ENCODE data around the gene SORBS2.
"Not testable (repeated sequence)": the region's sequence is repeated elsewhere in the genome, so short reads cannot be mapped to it uniquely, and the experiment has no call there.

Gene SORBS2

GRCh38 chr4:185708348-185708747 is 103.6 kb downstream of the SORBS2 start:
- DNase-seq, result no peak

- DNase-seq, result not testable (repeated sequence)
Measured at GRCh38 chr4:185707622-185708021, 104.4 kb downstream of the SORBS2 start.

DNA sequence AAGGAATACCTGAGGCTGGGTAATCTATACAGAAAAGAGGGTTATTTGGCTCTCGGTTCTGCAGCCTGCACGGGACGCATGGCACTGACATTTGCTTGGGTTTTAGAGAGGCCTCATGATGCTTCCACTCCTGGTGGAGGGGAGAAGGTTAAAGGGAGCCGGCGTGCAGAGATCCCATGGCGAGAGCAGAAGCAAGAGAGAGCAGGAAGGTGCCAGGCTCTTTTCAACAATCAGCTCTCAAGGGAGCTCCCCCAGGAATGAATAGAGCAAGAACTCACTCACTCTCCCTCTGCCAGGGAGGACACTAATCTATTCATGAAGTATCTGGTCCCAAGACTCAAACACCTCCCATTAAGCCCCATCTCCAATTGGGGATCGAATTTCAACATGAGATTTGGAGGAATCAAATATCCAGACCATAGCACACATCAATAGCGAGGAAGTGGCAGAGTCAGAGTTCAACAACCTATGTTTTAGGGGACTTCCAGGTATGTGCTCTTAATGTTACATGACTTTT is 109.8 kb downstream of the SORBS2 start:
- DNase-seq, result no peak

GRCh38 chr4:185700630-185701029 is 111.4 kb downstream of the SORBS2 start:
- no peak for DNase-seq

- no peak for DNase-seq
Measured at GRCh38 chr4:185700048-185700447, 111.9 kb downstream of the SORBS2 start.

DNA sequence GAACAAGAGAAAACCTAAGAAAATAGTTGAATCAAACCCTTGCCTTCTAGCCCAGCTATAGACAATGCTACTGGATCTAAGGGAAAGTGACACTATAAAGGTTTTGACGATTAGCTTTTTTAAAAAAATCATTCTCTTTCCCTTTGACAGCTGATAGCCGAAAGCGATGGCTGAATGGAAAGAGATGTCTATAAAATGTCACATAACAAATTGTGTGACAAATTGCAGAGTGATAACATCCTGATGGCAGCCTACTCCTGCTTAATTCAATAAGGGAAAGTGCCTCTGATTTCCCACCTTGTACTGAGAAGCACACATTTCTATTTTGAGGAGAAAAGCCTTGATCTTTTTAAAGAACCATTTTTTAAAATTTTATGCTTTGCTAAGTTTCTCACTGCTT is 114.5 kb downstream of the SORBS2 start:
- no peak for DNase-seq

DNA sequence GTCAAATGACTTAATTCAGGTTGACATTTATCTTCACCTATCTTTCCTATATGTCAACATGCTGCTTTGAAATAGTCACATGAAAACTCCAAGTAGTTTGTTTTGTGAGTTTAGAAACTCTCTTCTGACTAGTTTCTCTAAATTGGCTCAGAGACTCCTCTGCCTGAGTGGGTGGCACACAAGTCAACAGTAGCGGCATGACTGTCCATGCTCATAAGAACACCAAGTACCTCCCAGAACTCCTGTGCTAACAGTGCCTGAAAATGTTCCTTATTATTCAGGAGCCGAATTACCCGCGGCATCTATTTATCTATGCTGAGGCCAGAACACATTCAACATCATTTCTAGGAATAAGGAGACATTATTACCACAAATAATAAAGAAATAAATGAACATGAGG is 116.3 kb downstream of the SORBS2 start:
- no peak for DNase-seq

DNA sequence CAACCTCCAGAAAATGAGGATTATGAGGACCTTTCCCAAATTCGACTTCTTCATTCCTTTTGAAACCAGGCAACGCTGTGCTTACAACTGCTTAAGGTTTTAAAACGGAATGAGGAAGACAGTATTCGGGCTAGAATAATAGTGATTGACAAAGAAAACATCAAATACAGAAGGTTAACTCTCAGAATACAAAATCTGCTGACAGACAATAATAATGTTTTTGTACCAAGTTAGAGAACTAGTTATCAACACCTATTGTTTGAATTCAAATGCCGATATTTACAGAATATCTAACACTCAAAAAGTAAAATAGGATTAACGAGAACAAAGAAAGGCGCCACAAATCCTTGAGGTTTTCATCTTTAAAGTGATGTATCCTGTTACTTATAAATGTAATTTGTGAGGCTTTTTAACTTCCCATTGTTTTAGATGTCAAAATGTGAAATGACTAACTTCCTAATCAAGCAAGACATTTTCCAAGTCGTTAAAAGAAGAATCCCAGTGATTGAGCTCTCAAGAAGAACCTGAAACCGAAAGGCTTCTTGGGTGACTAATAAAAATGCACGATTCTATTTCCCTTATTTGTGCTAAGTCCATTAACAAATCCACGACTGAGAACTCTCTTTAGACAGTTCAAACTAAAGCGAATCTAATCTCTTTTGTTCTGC is 118.3 kb downstream of the SORBS2 start:
- no peak for DNase-seq

DNA sequence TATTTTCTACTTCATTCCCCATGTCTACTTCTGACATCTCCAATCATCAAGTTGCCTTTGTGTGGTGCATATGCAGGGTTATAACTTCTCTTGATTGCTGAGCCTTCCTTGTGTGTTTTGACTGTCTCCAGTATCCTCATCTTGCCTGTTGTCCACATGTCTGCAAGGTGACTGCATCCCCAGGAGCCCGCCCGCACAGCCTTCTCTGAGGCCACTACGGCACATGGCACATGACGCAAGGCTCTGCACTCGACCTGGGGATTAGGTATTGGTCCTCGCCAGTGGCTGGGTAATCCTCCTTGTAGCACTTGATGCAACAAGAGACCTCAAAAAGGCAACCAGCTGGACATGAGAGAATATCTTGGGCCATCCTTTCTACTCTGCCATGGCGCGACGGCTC is 122.6 kb downstream of the SORBS2 start:
- no peak for DNase-seq

- DNase-seq, result no peak
Measured at GRCh38 chr4:185685804-185686203, 126.2 kb downstream of the SORBS2 start.

GRCh38 chr4:185683896-185684295 is 128.1 kb downstream of the SORBS2 start:
- no peak for DNase-seq

GRCh38 chr4:185683222-185683621 is 128.8 kb downstream of the SORBS2 start:
- no peak for DNase-seq

DNA sequence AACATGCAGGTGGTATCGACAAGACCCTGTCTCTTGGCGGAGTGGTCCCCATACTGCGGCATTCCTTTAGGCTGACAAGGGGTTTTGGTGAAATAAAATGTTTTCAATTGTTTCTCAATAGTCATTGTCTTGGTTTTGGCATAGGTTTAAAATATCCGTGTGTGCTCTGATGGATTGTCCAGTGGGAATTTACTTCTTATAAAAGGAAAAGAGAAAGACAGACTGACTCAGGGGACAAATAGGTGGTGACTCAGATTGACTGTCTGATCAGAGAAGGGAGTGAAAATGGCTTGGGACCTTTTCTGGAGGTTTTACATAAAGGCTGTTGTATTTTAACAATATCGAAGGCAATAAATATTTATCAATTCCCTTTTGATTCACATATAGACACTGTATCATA is 129.8 kb downstream of the SORBS2 start:
- DNase-seq, result no peak

DNA sequence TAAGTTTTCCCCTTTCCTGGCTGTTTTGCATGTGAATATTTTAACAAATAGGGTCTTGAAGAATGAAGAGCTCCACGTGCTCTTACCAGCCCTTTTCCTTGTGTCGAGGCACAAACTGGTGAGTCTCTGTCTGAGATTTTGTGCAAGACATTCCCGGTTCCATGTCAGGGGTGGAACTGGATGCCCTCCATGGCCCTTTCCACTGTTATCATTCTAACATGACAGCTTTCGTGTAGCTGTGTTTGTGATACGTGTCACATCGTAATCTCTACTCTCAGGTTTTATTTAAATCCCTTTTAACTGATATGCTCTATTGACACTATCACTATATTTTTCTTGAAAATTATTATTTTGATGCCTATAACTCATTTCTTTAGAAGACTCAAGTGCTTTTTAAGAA is 130.4 kb downstream of the SORBS2 start:
- no peak for DNase-seq

- DNase-seq, result no peak
Measured at GRCh38 chr4:185680617-185681016, 131.4 kb downstream of the SORBS2 start.

GRCh38 chr4:185679523-185679922 is 132.5 kb downstream of the SORBS2 start:
- no peak for DNase-seq

GRCh38 chr4:185677637-185678314 is 134.2 kb downstream of the SORBS2 start:
- no peak for DNase-seq

GRCh38 chr4:185672618-185673017 is 139.4 kb downstream of the SORBS2 start:
- DNase-seq, result no peak

DNA sequence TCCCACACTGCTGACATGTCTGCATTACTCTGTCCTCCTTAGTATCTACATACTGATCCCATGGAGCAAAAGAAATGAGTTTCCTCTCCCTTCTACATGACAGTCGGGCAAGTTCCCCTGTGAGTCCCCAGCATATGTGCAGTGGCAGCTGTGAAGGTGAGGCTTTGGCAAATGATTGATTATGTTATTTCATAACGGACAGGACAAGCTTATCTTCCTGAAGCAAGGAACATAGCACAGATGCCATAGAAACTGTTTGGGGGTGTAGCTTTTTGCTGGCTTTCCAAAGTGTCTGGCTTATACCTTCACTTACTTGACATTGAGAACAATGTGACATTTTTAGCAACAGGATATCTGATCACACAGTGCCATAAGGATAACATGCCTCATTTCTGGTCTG is 139.8 kb downstream of the SORBS2 start:
- DNase-seq, result no peak

GRCh38 chr4:185671496-185671895 is 140.5 kb downstream of the SORBS2 start:
- DNase-seq, result no peak

GRCh38 chr4:185671066-185671465 is 140.9 kb downstream of the SORBS2 start:
- no peak for DNase-seq

DNA sequence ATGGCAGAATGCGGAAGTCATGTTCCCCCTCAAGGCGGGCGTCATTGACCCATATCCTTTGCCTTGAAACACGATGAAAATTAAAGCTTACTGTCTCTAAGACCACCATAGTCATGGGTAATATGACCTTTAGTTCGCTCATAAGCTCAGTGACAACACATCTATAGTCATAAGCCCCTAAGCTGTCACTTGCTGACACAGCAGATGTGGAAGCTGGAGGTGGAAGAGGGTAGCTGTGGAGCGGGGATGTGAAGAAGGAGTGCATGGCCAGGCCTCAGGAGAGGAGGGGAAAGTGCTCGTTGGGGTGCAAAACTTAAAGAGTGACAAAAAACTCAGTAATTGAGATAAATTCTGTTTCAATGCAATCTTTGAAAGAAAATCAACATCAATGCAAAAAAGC is 142.7 kb downstream of the SORBS2 start:
- DNase-seq, result no peak

GRCh38 chr4:185666156-185666555 is 145.8 kb downstream of the SORBS2 start:
- no peak for DNase-seq

DNA sequence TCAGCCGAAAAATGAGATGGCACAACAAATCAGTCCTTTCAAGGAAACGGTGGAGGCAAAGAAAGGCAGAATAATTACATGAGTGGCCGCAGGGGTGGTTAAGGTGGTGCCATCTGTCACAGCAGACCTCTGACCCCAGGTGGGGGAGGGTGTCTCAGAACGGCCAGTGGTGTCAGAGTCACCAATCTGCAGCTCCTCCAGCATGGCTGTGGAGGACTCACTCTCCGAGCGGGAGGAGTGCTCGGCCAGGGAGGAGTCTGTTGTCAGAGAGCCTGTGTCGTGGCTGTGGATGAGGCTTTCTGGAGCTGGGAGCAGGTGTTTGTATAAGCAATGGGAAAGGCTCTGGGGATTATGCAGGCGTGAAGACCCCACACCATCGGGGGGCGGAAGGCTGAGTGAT is 146.3 kb downstream of the SORBS2 start:
- no peak for DNase-seq

DNA sequence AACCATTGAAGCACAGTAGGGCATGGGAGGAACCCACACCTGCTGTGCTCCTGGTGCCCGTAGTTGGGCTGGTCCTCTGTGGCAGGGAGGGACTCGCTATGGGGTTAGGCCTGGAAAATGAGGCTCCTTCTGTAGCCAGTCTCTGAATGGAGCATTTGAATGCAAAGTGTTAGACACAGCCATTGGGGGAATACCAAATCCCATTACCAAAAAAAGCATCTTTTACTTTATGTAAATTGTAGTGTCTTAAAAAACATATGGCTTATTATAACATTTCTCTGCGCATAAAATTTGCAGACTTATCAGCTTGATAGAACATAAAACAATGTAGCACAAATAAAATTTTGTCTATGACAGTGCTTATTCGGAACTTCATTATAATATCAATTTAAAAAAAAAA is 147.5 kb downstream of the SORBS2 start:
- DNase-seq, result no peak

Data from NCI-H524 treated with DMSO at 0.1 percent for 48 hours (cell line).